Neural progenitor cell (in vitro differentiated cells): ENCODE measurements around the gene CTNNBL1. TPM values are rescaled to one million over a fixed set of nuclear protein-coding genes. Genes with fewer than 3 reads are reported as not detected.

Experiments
- DNase-seq: peaks from one replicate; pipeline ENCODE4 v3.0.0-alpha.2; 2016; ENCODE audit warnings: low spot score
- H2AFZ ChIP-seq: fragments of 200-600 bp; sonication (generic); replicated peaks from 2 replicates; pipeline ENCODE4 v1.6.1; 2016; ENCODE audit warnings: antibody characterized with exemption
- H3F3A ChIP-seq: fragments of 200-600 bp; sonication (generic); 2 replicates; pipeline ENCODE4 v1.6.1; 2016; ENCODE audit warnings: antibody characterized with exemption, low read depth
- H3K27ac ChIP-seq: fragments of 200-600 bp; sonication (generic); 2 replicates; pipeline ENCODE4 v1.5.1; 2016; ENCODE audit warnings: mild to moderate bottlenecking
- H3K27me3 ChIP-seq: fragments of 200-600 bp; sonication (generic); 2 replicates; pipeline ENCODE4 v1.6.1; 2016; ENCODE audit warnings: mild to moderate bottlenecking, moderate library complexity
- H3K36me3 ChIP-seq: fragments of 200-600 bp; sonication (generic); 2 replicates; pipeline ENCODE4 v1.5.1; 2016
- H3K4me1 ChIP-seq: fragments of 200-600 bp; sonication (generic); 2 replicates; pipeline ENCODE4 v1.6.1; 2016; ENCODE audit warnings: mixed run types
- H3K4me2 ChIP-seq: fragments of 200-600 bp; sonication (generic); 2 replicates; pipeline ENCODE4 v1.6.1; 2016
- H3K4me3 ChIP-seq: fragments of 200-600 bp; sonication (generic); 2 replicates; pipeline ENCODE4 v1.5.1; 2016
- H3K79me2 ChIP-seq: fragments of 200-600 bp; sonication (generic); 2 replicates; pipeline ENCODE4 v1.6.1; 2016; ENCODE audit warnings: low read depth
- H3K9ac ChIP-seq: fragments of 200-600 bp; sonication (generic); 2 replicates; pipeline ENCODE4 v1.6.1; 2016
- H3K9me3 ChIP-seq: fragments of 200-600 bp; sonication (generic); 2 replicates; pipeline ENCODE4 v1.5.1; 2016; ENCODE audit warnings: low read depth
- H4K20me1 ChIP-seq: fragments of 200-600 bp; sonication (generic); 2 replicates; pipeline ENCODE4 v1.6.1; 2016; ENCODE audit warnings: low read depth
- H3K27ac Mint-ChIP-seq: 3 replicates; pipeline ENCODE4 v1.8.0; 2021; ENCODE audit warnings: mixed read lengths
- H3K27me3 Mint-ChIP-seq: 2 replicates; pipeline ENCODE4 v1.8.0; 2022; ENCODE audit warnings: low read depth, mild to moderate bottlenecking, inconsistent platforms, moderate library complexity, mixed read lengths; ENCODE audit not compliant: insufficient read depth
- H3K36me3 Mint-ChIP-seq: 3 replicates; pipeline ENCODE4 v1.8.0; 2021; ENCODE audit warnings: mixed read lengths
- H3K4me1 Mint-ChIP-seq: 3 replicates; pipeline ENCODE4 v1.8.0; 2021; ENCODE audit warnings: mixed read lengths
- H3K4me3 Mint-ChIP-seq: 3 replicates; pipeline ENCODE4 v1.8.0; 2021; ENCODE audit warnings: mild to moderate bottlenecking, moderate library complexity, mixed read lengths
- H3K9me3 Mint-ChIP-seq: 3 replicates; pipeline ENCODE4 v1.8.0; 2020; ENCODE audit warnings: mixed read lengths
- CTCF ChIP-seq: fragments of 200-600 bp; sonication (generic); IDR thresholded peaks from 2 replicates; pipeline ENCODE4 v1.5.1; 2017; ENCODE audit warnings: antibody characterized with exemption, mild to moderate bottlenecking
- EZH2 ChIP-seq: fragments of 200-600 bp; sonication (generic); IDR thresholded peaks from 2 replicates; pipeline ENCODE4 v1.6.1; 2017; ENCODE audit warnings: antibody characterized with exemption, mild to moderate bottlenecking, moderate library complexity
- EZH2phosphoT487 ChIP-seq: fragments of 200-600 bp; sonication (generic); IDR thresholded peaks from 2 replicates; pipeline ENCODE4 v1.6.1; 2017; ENCODE audit warnings: antibody characterized with exemption
- total RNA-seq: library from RNA; depleted of rRNA; stranded (reverse); fragments of >200 nt; gene quantifications from 2 replicates; pipeline ENCODE4 v1.2.3, GENCODE V29; 2015; ENCODE audit warnings: low replicate concordance

CTNNBL1 gene
- total RNA-seq, 1 donor from 2014 or later = 54.5 TPM

GRCh38 chr20:37902504-37903313 is 208.9 kb downstream of the CTNNBL1 start, which contains the start of gene VSTM2L:
TSS of gene VSTM2L (plus strand) at chr20:37903127. CDS start at chr20:37903351, 224 bp downstream.
- H2AFZ ChIP-seq = peak within 1 kb of the TSS; percentile 86
- peak within 1 kb of the TSS; percentile 61 for H3K4me3 ChIP-seq
- Mint-ChIP-seq H3K4me3 (peak within 1 kb of the TSS; percentile 92), H3K36me3 (no peaks in the 10 kb centered on the region), H3K27me3 (peaks cover 20% of the 10 kb centered on the region), H3K4me1 (peaks cover 62% of the 10 kb centered on the region), H3K27ac (peak within 1 kb of the TSS; percentile 69), H3K9me3 (peaks cover 3% of the 10 kb centered on the region)
- peaks cover 15% of the 10 kb centered on the region for H3K4me1 ChIP-seq
- H3K27ac ChIP-seq = no peak within 1 kb of the TSS
- TF ChIP-seq EZH2phosphoT487 = no peak
- no peak for TF ChIP-seq EZH2
- no peak for TF ChIP-seq CTCF
- peaks cover 10% of the 10 kb centered on the region for H4K20me1 ChIP-seq
- DNase-seq = peak; percentile 79
- no peaks in the 10 kb centered on the region for H3K36me3 ChIP-seq
- no peaks in the 10 kb centered on the region for H3K9me3 ChIP-seq
- peak within 1 kb of the TSS; percentile 83 for H3K4me2 ChIP-seq
- H3K27me3 ChIP-seq = peaks cover 31% of the 10 kb centered on the region
- H3K79me2 ChIP-seq = no peaks in the 10 kb centered on the region
- peaks cover 36% of the 10 kb centered on the region for H3F3A ChIP-seq
- H3K9ac ChIP-seq = no peak within 1 kb of the TSS

DNA sequence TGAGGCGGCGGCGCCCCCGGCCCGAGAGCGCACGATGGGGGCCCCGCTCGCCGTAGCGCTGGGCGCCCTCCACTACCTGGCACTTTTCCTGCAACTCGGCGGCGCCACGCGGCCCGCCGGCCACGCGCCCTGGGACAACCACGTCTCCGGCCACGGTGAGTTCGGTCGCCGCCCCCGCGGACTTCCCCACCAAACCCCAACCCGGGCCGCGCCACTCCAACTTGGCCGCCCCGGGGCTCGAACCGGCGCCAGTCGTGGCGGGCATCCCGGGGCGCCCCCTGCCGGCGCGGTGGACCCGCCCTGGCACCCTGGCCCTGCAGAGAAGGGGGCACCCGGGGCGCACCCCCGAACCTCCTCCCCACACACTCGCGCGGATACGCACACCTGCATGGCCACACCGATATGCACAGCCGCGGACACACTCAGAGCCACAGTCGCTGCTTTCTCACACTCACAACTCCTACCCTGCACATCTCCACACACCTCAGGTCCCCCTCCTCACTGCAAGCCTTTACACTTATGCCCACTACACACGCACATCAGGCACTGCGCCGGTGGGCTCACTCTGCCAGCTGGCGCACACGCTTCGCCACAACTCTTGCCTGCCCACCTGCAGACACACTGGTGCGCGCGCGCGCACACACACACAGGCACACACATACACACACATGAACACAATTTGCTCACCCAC is 209.6 kb downstream of the CTNNBL1 start:
- peaks cover 63% of the 10 kb centered on the region for H3K4me1 Mint-ChIP-seq
- TF ChIP-seq CTCF (peak; percentile 61), EZH2 (no peak)
- DNase-seq = no peak
- Histone ChIP-seq H3K4me1 (peaks cover 22% of the 10 kb centered on the region), H3K9ac (no peak overlapping the region), H3K9me3 (no peaks in the 10 kb centered on the region), H3K27ac (no peak overlapping the region), H3K4me3 (peak overlapping the region; percentile 61), H2AFZ (peak overlapping the region; percentile 86), H3K36me3 (no peaks in the 10 kb centered on the region), H4K20me1 (peaks cover 10% of the 10 kb centered on the region), H3K4me2 (peak overlapping the region; percentile 83), H3K27me3 (peaks cover 31% of the 10 kb centered on the region), H3K79me2 (no peaks in the 10 kb centered on the region), H3F3A (peaks cover 43% of the 10 kb centered on the region)
- H3K27ac Mint-ChIP-seq = peak overlapping the region; percentile 69
- H3K27me3 Mint-ChIP-seq = peaks cover 20% of the 10 kb centered on the region
- H3K9me3 Mint-ChIP-seq = peaks cover 3% of the 10 kb centered on the region
- H3K36me3 Mint-ChIP-seq = no peaks in the 10 kb centered on the region
- peak overlapping the region; percentile 92 for H3K4me3 Mint-ChIP-seq

- Histone ChIP-seq H3K27me3 (peaks cover 31% of the 10 kb centered on the region), H3K79me2 (no peaks in the 10 kb centered on the region), H3F3A (peaks cover 50% of the 10 kb centered on the region), H2AFZ (no peak overlapping the region), H3K4me2 (peak overlapping the region; percentile 83), H3K4me3 (no peak overlapping the region), H3K27ac (no peak overlapping the region), H3K9ac (no peak overlapping the region), H3K36me3 (no peaks in the 10 kb centered on the region), H4K20me1 (peaks cover 10% of the 10 kb centered on the region), H3K4me1 (peaks cover 29% of the 10 kb centered on the region), H3K9me3 (no peaks in the 10 kb centered on the region)
- TF ChIP-seq CTCF (no peak), EZH2 (no peak), EZH2phosphoT487 (no peak)
- Mint-ChIP-seq H3K9me3 (peaks cover 3% of the 10 kb centered on the region), H3K4me1 (peaks cover 66% of the 10 kb centered on the region), H3K27ac (peak overlapping the region; percentile 70), H3K4me3 (peak overlapping the region; percentile 92), H3K27me3 (peaks cover 20% of the 10 kb centered on the region), H3K36me3 (no peaks in the 10 kb centered on the region)
- DNase-seq = no peak
Measured at GRCh38 chr20:37904008-37904642, 210.3 kb downstream of the CTNNBL1 start.
